Measurements from ENCODE around the gene LASP1NB.

The LASP1NB gene

DNA sequence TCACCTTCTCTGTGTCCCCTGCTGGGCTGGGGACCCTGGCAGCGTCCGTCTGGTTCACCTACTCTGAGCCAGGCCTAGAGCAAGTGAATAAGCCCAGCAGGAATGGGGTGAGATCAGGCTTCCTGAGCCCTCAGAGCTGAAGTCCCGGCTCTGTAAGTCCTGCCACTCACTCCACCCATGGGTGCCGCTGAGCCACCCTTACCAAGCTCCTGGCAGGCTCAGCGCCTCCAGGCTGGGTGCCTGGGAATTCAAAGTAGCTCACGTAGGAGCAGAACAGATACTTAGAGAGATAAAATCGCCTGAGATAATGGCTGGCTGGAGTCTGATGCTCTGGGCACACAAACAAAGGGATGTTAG is 9.8 kb upstream of the LASP1NB start:
- Mint-ChIP-seq H3K9me3 (ENCODE audit: low read depth, unreplicated experiment) (no peaks in the 10 kb centered on the region), H3K27ac (ENCODE audit: unreplicated experiment) (no peak overlapping the region), H3K36me3 (ENCODE audit: insufficient read depth, unreplicated experiment) (peaks cover 88% of the 10 kb centered on the region), H3K4me1 (ENCODE audit: low read depth, unreplicated experiment) (no peaks in the 10 kb centered on the region), H3K27me3 (ENCODE audit: unreplicated experiment) (no peaks in the 10 kb centered on the region), H3K4me3 (ENCODE audit: low read depth, unreplicated experiment) (no peak overlapping the region)
- TF ChIP-seq, protein P1, sequence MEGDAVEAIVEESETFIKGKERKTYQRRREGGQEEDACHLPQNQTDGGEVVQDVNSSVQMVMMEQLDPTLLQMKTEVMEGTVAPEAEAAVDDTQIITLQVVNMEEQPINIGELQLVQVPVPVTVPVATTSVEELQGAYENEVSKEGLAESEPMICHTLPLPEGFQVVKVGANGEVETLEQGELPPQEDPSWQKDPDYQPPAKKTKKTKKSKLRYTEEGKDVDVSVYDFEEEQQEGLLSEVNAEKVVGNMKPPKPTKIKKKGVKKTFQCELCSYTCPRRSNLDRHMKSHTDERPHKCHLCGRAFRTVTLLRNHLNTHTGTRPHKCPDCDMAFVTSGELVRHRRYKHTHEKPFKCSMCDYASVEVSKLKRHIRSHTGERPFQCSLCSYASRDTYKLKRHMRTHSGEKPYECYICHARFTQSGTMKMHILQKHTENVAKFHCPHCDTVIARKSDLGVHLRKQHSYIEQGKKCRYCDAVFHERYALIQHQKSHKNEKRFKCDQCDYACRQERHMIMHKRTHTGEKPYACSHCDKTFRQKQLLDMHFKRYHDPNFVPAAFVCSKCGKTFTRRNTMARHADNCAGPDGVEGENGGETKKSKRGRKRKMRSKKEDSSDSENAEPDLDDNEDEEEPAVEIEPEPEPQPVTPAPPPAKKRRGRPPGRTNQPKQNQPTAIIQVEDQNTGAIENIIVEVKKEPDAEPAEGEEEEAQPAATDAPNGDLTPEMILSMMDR (IDR thresholded peaks at IDR 0.05; ENCODE audit: unreplicated experiment): no peak
- BruUV-seq (replicated peaks): no TSS peak
- CTCF ChIA-PET: no interaction called here
- intact Hi-C loops (cut with micrococcal nuclease; ENCODE audit: unreplicated experiment): no loop called here
- DNase-seq: no peak

DNA sequence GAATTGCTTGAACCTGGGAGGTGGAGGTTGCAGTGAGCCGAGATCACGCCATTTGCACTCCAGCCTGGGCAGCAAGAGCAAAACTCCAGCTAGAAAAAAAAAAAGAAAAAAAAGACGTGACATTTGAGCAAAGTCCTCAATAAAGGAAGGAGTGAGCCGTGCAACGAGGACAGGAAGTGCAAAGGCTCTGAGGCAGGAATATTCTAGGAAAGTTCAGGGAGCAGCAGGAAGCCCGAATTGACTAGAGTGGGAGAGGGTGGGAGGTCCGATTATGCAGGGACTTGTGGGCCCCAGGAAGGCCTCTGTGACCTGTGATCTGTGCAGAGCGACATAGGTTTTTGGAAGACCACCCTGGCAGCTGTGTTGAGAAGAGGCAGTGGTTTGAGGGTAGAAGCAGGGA is 8.6 kb upstream of the LASP1NB start:
- no TSS peak for BruUV-seq (replicated peaks)
- H3K27ac Mint-ChIP-seq (ENCODE audit: unreplicated experiment): peak overlapping the region; percentile 3
- TF ChIP-seq, protein P1 (IDR thresholded peaks at IDR 0.05; ENCODE audit: unreplicated experiment): no peak
- CTCF ChIA-PET: interaction anchor here (0.6 to 1.4 kb wide), 5 partner anchors 47 to 1040 kb away, joined by 3 to 7 read pairs (median 5); no protein-coding TSS in a partner anchor
- no peaks in the 10 kb centered on the region for H3K9me3 Mint-ChIP-seq (ENCODE audit: low read depth, unreplicated experiment)
- no peak for DNase-seq
- no peaks in the 10 kb centered on the region for H3K4me1 Mint-ChIP-seq (ENCODE audit: low read depth, unreplicated experiment)
- intact Hi-C loops (cut with micrococcal nuclease; ENCODE audit: unreplicated experiment): no loop called here
- H3K36me3 Mint-ChIP-seq (ENCODE audit: insufficient read depth, unreplicated experiment): peaks cover 90% of the 10 kb centered on the region
- H3K27me3 Mint-ChIP-seq (ENCODE audit: unreplicated experiment): no peaks in the 10 kb centered on the region
- H3K4me3 Mint-ChIP-seq (ENCODE audit: low read depth, unreplicated experiment): no peak overlapping the region

DNA sequence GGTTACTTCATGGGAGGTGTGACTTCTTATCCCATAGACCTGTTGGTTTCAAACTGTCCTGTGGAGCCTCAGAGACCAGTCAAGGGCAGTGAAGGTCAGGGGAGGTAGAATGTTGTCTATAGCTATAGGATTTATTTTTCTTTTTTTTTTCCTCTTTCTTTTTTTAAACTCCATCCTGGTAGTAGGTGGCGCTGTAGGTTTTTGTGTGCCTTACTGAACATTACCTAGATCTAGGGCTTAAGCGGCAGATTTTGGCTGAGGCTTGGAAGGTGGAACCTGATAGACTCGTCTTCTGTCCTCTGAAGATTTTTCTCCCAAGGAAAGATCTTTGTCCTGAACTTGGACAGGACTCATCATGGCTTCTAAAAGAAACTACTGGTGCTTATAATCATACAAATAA is 8.2 kb upstream of the LASP1NB start:
- DNase-seq: no peak
- Mint-ChIP-seq H3K27me3 (ENCODE audit: unreplicated experiment) (no peaks in the 10 kb centered on the region), H3K4me1 (ENCODE audit: low read depth, unreplicated experiment) (no peaks in the 10 kb centered on the region), H3K9me3 (ENCODE audit: low read depth, unreplicated experiment) (no peaks in the 10 kb centered on the region), H3K4me3 (ENCODE audit: low read depth, unreplicated experiment) (no peak overlapping the region), H3K36me3 (ENCODE audit: insufficient read depth, unreplicated experiment) (peaks cover 90% of the 10 kb centered on the region), H3K27ac (ENCODE audit: unreplicated experiment) (peak overlapping the region; percentile 3)
- intact Hi-C loops (cut with micrococcal nuclease; ENCODE audit: unreplicated experiment): no loop called here
- TF ChIP-seq, protein P1 (IDR thresholded peaks at IDR 0.05; ENCODE audit: unreplicated experiment): no peak
- no TSS peak for BruUV-seq (replicated peaks)
- CTCF ChIA-PET: interaction anchor here (0.5 to 1.4 kb wide), 7 partner anchors 21 to 290 kb away, joined by 4 to 7 read pairs (median 5); no protein-coding TSS in a partner anchor

DNA sequence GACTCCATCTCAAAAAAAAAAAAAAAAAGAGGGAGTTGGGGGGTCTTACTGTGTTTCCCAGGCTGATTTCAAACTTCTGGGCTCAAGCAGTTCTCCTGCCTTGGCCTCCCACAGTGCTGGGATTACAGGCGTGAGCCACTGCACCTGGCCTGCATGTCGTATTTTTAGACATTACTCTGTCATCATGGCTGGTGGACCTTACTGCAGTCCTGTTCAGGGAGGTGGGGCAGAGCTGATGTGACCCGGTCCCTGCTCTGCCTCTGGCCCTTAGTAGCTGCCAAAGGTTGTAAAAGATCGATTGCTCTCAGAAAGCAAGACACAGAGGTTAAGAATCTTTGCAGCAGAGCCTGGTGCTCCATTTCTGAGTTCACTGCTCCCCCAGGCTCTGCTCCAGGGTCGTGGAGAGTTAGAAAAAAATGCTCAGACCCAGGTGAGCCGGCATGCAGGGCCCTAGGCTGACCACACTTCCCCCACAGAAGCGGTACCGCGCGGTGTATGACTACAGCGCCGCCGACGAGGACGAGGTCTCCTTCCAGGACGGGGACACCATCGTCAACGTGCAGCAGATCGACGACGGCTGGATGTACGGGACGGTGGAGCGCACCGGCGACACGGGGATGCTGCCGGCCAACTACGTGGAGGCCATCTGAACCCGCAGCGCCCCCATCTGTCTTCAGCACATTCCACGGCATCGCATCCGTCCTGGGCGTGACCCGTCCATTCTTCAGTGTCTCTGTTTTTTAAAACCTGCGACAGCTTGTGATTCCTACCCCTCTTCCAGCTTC is 7.1 kb upstream of the LASP1NB start:
- CTCF ChIA-PET: interaction anchor here (0.6 to 0.7 kb wide), 3 partner anchors 20 to 895 kb away, joined by 3 to 4 read pairs (median 4); no protein-coding TSS in a partner anchor
- Mint-ChIP-seq H3K36me3 (ENCODE audit: insufficient read depth, unreplicated experiment) (peaks cover 93% of the 10 kb centered on the region), H3K27ac (ENCODE audit: unreplicated experiment) (no peak overlapping the region), H3K4me1 (ENCODE audit: low read depth, unreplicated experiment) (no peaks in the 10 kb centered on the region), H3K9me3 (ENCODE audit: low read depth, unreplicated experiment) (no peaks in the 10 kb centered on the region), H3K27me3 (ENCODE audit: unreplicated experiment) (no peaks in the 10 kb centered on the region), H3K4me3 (ENCODE audit: low read depth, unreplicated experiment) (no peak overlapping the region)
- no TSS peak for BruUV-seq (replicated peaks)
- TF ChIP-seq, protein P1 (IDR thresholded peaks at IDR 0.05; ENCODE audit: unreplicated experiment): no peak
- DNase-seq: no peak
- intact Hi-C loops (cut with micrococcal nuclease; ENCODE audit: unreplicated experiment): no loop called here

Data from Calu3 (cell line).